Measurements from ENCODE around the gene CYFIP1. TPM values are rescaled to one million over a fixed set of nuclear protein-coding genes. Genes with fewer than 3 reads are reported as not detected.
A peak's percentile ranks its signal among the peaks of the same experiment; 100 is the strongest.

Gene CYFIP1
- total and polyA plus RNA-seq, 9 of the 15 experiments (the other 6 are each of a cell fraction or from before 2014, with no cell fraction given): 3.8 to 59.8 (median 28.3) TPM

- TF ChIP-seq SIN3A (IDR thresholded peaks at IDR 0.05; ENCODE audit: borderline replicate concordance in 2 of 2, control insufficient read depth in 1 of 2, low read depth in 2 of 2, low read length in 2 of 2): no peak
- no peak for TF ChIP-seq ZNF586 (CRISPR knock-in tag; conservative IDR thresholded peaks at IDR 0.05)
- TF ChIP-seq FOSL1 (tag; conservative IDR thresholded peaks at IDR 0.05): no peak
- TF ChIP-seq HNRNPL (IDR thresholded peaks at IDR 0.05; ENCODE audit: low read depth, low read length): no peak
- no peak for TF ChIP-seq ZBED1 (IDR thresholded peaks at IDR 0.05)
- TF ChIP-seq BCOR (IDR thresholded peaks at IDR 0.05): no peak
- no peak for TF ChIP-seq ZNF696 (CRISPR knock-in tag; conservative IDR thresholded peaks at IDR 0.05)
- no peak for TF ChIP-seq HNRNPK (IDR thresholded peaks at IDR 0.05; ENCODE audit: low read depth, low read length, poor library complexity, severe bottlenecking)
- no peak for TF ChIP-seq NFATC3 (IDR thresholded peaks at IDR 0.05)
- TF ChIP-seq, protein P1, sequence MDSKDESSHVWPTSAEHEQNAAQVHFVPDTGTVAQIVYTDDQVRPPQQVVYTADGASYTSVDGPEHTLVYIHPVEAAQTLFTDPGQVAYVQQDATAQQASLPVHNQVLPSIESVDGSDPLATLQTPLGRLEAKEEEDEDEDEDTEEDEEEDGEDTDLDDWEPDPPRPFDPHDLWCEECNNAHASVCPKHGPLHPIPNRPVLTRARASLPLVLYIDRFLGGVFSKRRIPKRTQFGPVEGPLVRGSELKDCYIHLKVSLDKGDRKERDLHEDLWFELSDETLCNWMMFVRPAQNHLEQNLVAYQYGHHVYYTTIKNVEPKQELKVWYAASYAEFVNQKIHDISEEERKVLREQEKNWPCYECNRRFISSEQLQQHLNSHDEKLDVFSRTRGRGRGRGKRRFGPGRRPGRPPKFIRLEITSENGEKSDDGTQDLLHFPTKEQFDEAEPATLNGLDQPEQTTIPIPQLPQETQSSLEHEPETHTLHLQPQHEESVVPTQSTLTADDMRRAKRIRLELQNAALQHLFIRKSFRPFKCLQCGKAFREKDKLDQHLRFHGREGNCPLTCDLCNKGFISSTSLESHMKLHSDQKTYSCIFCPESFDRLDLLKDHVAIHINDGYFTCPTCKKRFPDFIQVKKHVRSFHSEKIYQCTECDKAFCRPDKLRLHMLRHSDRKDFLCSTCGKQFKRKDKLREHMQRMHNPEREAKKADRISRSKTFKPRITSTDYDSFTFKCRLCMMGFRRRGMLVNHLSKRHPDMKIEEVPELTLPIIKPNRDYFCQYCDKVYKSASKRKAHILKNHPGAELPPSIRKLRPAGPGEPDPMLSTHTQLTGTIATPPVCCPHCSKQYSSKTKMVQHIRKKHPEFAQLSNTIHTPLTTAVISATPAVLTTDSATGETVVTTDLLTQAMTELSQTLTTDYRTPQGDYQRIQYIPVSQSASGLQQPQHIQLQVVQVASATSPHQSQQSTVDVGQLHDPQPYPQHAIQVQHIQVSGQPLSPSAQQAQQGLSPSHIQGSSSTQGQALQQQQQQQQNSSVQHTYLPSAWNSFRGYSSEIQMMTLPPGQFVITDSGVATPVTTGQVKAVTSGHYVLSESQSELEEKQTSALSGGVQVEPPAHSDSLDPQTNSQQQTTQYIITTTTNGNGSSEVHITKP (IDR thresholded peaks at IDR 0.05; ENCODE audit: partially characterized antibody): no peak
- TF ChIP-seq MCM7 (IDR thresholded peaks at IDR 0.05): no peak
- TF ChIP-seq RUNX1 (IDR thresholded peaks at IDR 0.05; ENCODE audit: low read depth): no peak
- no peak for TF ChIP-seq ZNF133 (CRISPR knock-in tag; IDR thresholded peaks at IDR 0.05)
- TF ChIP-seq NFE2 (IDR thresholded peaks at IDR 0.05; ENCODE audit: low read depth): no peak
- H3K9me3 ChIP-seq (replicated peaks; ENCODE audit: control insufficient read depth, insufficient read depth, low read depth, low read length): no peaks in the 10 kb centered on the region
- H3K4me2 ChIP-seq (ENCODE audit: insufficient read depth, low read length): no peak overlapping the region
- H3K4me1 ChIP-seq (replicated peaks in 1 of 2; ENCODE audit: control insufficient read depth in 2 of 2, insufficient read depth in 2 of 2, low read length in 2 of 2): peaks cover 0 to 3% of the 10 kb centered on the region in 2 experiments; a peak in 3 of 5 replicates
- DNase-seq (ENCODE audit: extremely low read depth in 1 of 4, low spot score in 3 of 4) (no peak), FAIRE-seq (no peak), ATAC-seq (0 out of 3 replicates have a peak, but pooled peaks have one; percentile 35)
- intact Hi-C loops (cut with micrococcal nuclease): no loop called here
- H3K4me3 ChIP-seq: no peak overlapping the region
- H3K79me2 ChIP-seq (ENCODE audit: control insufficient read depth, insufficient read depth, low read length): no peaks in the 10 kb centered on the region
- no peak overlapping the region for H3K27ac ChIP-seq (ENCODE audit: extremely low read depth, low read depth, low read length)
- WGBS (ENCODE audit: insufficient coverage, low coverage, missing lambda C conversion rate): 78% methylated on average over 9 of the region's 9 CpGs
- in situ Hi-C loops (cut with MboI): no loop called here
- no TSS peak for BruUV-seq (replicated peaks)
- H3K27me3 ChIP-seq (ENCODE audit: control insufficient read depth in 2 of 2, insufficient read depth in 2 of 2, low read length in 2 of 2): no peaks in the 10 kb centered on the region
- H3K36me3 ChIP-seq (ENCODE audit: control insufficient read depth, insufficient read depth, low read length): peaks cover 36% of the 10 kb centered on the region; the same call in 2 of the 3 replicates
- H4K20me1 ChIP-seq (replicated peaks; ENCODE audit: control insufficient read depth, insufficient read depth, low read length): no peaks in the 10 kb centered on the region
- no peak overlapping the region for H2AFZ ChIP-seq (ENCODE audit: low read depth, low read length)
- ChIA-PET CTCF (ENCODE audit: low intra/inter-chr PET ratio) (no interaction called here), POLR2A (interaction anchor here (0.6 kb wide), 1 partner anchor 192 kb away, joined by 3 read pairs; no protein-coding TSS in a partner anchor)
- H3K9ac ChIP-seq (ENCODE audit: insufficient read depth in 1 of 2, low read depth in 2 of 2, low read length in 2 of 2): no peak overlapping the region
- no peaks in the 10 kb centered on the region for H3K9me1 ChIP-seq (ENCODE audit: control insufficient read depth, insufficient read depth, low read length)
Measured at GRCh38 chr15:22908830-22909229, 71.3 kb downstream of the CYFIP1 start.

Measured in K562 (cell line).